Measurements from ENCODE around the gene COL28A1. TPM values are rescaled to one million over a fixed set of nuclear protein-coding genes. Genes with fewer than 3 reads are reported as not detected.
"Not testable (repeated sequence)": the region's sequence is repeated elsewhere in the genome, so short reads cannot be mapped to it uniquely, and the experiment has no call there.

Gene COL28A1
- polyA plus RNA-seq, 4 donors = 9.0 to 13.1 (median 10.7) TPM

DNA sequence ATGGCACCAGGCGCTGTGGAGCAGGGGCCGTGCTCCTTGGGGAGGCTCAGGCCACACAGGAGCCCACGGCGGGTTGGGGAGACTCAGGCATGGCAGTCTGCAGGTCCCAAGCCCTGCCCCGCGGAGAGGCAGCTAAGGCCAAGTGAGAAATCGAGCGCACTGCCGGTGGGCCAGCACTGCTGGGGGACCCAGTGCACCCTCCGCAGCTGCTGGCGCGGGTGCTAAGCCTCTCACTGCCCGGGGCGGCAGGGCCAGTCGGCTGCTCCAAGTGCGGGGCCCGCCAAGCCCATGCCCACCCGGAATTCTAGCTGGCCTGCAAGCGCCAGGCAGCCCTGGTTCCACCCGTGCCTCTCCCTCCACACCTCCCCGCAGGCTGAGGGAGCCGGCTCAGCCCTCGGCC is 57.1 kb downstream of the COL28A1 start:
- no peak for DNase-seq (ENCODE audit: low read depth in 4 of 4, low spot score in 3 of 4)

DNA sequence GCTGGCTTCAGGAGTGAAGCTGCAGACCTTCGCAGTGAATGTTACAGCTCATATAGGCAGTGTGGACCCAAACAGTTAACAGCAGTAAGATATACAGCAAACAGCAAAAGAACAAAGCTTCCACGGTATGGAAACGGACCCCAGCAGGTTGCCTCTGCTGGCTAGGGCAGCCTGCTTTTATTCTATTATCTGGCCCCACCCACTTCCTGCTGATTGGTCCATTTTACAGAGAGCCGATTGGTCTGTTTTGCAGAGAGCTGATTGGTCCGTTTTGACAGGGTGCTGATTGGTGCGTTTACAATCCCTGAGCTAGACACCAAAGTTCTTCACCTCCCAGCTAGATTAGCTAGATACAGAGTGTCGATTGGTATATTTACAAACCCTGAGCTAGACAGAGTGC is 58.0 kb downstream of the COL28A1 start:
- not testable (repeated sequence) for DNase-seq (ENCODE audit: low read depth in 4 of 4, low spot score in 3 of 4)

DNA sequence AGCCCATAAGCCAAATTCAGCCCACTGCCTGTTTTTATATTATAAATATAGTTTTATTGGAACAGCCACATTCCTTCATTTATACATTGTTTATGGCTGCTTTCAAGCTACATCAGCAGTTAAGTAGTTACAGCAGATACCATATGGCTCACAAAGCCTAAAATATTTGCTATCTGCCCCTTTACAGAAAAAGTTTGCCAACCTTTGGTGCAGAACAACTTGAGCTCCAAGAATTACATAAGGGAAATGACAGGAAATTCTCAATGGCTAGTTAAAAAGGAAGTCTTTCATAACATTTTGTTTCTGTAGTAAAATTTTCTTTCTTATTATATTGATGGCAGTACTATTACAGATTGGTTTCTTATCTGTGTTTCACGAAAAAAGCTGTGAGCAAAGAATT is 59.3 kb downstream of the COL28A1 start:
- no peak for DNase-seq (ENCODE audit: low read depth in 4 of 4, low spot score in 3 of 4)

DNA sequence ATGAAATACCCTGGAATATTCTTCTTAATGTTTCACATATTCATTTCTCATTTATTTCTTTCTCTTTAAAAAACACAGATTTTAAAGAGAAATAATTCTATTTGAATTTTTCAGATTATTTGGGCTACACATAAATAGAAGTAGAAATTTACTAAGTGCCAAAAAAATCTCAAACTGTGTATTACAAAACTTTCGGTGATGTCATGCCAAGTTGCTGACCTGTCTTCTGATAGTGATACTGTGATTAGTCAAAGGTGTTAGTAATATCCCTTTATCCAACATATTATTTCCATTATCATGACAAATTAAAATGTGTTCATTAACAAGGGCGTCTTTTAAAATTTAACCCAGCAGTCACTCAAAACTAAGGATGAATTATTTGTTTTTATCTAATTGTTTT is 60.1 kb downstream of the COL28A1 start:
- DNase-seq (ENCODE audit: low read depth in 4 of 4, low spot score in 3 of 4) = no peak

DNA sequence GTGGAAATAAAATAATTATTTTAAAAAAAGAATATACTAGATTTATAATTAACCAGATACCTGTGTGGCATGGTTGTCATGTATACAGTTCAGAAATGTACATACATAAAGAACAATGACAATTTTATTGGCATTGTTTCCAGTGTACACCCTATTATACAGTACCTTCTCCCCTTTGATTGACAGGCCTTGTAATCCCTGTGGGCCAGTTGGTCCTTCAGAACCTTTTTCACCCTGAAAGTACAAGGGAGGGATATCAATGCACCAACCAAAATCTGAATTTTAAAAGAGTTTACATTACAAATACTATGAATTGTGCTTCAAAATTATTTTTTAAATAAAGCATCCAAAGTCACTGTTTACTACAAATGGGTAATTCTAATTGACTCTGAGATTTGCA is 61.2 kb downstream of the COL28A1 start:
- DNase-seq (ENCODE audit: low read depth in 4 of 4, low spot score in 3 of 4) = no peak

DNA sequence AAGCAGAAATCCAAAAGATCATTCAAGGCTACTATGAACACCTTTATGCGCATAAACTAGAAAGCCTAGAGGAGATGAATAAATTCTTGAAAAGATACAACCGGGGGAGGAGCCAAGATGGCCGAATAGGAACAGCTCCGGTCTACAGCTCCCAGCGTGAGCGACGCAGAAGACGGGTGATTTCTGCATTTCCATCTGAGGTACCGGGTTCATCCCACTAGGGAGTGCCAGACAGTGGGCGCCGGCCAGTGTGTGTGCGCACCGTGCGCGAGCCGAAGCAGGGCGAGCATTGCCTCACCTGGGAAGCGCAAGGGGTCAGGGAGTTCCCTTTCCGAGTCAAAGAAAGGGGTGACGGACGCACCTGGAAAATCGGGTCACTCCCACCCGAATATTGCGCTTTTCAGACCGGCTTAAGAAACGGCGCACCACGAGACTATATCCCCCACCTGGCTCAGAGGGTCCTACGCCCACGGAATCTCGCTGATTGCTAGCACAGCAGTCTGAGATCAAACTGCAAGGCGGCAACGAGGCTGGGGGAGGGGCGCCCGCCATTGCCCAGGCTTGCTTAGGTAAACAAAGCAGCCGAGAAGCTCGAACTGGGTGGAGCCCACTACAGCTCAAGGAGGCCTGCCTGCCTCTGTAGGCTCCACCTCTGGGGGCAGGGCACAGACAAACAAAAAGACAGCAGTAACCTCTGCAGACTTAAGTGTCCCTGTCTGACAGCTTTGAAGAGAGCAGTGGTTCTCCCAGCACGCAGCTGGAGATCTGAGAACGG is 70.5 kb downstream of the COL28A1 start:
- DNase-seq (ENCODE audit: low read depth in 4 of 4, low spot score in 3 of 4) = not testable (repeated sequence)

DNA sequence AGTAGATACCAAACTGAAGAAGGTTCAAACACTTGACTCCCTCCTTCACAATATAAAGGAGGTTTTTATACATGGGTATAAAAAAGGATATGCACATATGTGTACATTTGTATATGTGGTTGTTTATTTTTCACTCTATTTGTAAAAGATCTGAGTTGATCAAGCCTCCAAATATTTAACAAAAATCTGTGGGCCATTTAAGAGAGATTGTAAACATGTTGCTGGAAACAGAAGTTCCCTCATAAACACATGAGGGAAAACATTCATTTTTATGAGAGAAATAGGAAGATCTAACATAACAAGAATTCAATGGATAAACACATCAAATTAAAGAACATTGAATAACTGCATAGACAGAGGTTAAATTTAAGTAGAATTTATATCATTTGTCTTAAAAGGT is 81.7 kb downstream of the COL28A1 start:
- DNase-seq (ENCODE audit: low read depth in 4 of 4, low spot score in 3 of 4) = no peak

DNA sequence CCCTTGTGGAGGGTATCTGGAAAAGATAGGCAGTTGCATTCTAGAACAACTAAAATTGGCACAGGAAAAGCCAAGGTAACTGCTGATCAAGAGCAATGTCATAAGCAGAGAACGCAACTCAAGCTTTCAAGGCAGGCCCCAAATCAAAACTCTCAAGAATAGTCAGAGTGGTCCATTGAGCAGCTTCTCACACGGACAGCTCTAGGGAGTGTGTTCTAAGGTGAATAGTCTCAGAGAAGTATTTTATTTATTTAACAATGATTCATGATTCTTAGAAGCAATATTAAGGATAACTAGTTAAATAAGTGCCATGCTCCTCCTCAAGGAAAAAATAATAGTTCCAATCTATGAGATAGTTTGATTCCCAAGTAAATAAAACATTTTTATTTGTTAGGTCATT is 83.0 kb downstream of the COL28A1 start:
- DNase-seq (ENCODE audit: low read depth in 4 of 4, low spot score in 3 of 4) = no peak

DNA sequence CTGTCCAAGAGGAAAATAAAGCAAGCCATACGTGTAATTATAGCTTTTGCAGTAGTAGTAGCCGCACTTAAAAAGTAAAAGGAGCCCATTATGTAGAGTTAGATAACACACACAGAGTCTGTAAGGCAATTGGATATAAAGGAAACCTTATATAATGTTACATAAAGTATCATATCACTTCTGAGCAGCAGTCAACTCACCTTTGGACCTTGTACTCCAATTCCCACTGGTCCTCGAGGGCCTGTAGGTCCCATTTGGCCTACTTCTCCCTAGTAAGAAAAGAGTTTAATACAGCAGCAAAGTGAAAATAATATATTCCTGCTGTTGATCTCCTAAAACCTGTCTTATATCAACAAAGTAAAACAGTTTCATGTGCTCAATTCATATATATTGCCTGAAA is 83.6 kb downstream of the COL28A1 start:
- DNase-seq (ENCODE audit: low read depth in 4 of 4, low spot score in 3 of 4) = no peak

DNA sequence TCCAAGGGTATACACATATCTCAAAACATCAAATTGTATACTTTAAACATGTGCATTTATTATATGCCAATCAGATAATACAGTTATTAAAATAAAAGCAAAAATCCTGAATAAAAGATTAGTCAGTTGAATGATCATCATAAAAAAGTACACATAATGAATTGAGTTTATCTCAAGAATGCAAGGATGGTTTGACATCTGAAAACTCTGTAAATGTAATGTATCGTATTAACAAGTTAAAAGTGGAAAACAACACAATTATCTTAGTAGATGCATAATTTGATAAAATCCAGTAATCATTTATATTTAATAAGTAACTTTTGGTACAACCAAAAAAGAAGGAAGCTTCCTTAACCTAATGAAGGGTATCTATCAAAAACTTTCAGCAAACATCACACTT is 86.6 kb downstream of the COL28A1 start:
- DNase-seq (ENCODE audit: low read depth in 4 of 4, low spot score in 3 of 4) = no peak

DNA sequence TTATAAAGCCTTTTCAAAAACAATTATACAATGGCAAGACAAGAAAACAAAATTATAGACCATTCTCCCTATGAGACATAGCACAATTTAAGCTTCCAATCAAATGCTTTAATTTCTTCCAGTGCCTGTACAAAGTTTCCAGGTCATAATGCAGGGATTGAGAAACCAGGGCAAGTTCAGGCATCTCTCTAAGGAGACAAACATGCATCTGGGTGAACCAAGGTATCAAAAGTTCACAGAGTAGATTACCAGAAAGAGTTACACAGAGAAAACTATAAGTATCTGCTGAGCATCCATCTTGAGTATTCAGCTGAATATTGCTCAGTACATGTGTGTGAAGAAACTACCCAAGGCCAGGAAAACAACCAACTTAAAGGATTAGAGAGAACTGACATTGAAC is 89.1 kb downstream of the COL28A1 start:
- no peak for DNase-seq (ENCODE audit: low read depth in 4 of 4, low spot score in 3 of 4)

DNA sequence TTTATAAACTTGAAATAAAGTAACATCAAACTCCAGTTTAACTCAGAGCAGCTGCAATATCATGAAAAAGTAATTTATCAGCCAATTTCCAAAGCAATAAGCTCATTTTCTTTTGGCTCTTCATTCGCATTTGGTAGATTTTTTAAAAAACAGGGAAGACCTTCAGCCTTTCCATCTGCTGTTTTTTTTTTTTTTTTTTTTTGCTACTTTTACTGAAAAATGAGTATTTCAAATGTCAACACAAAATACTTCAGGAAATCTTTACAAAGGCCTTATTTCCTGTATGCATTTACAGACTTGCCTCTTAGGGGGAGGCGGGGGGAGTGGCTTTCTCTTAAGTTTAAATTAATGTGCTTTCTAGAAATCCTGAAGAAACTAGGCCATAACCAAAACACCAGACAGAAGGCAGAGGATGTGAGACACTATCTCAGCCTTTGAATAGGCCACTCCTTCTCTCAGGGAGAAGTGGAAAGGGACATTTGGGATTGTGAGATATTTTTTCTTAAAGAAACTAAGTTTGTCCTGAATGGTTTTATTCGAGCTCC is 91.8 kb downstream of the COL28A1 start:
- no peak for DNase-seq (ENCODE audit: low read depth in 4 of 4, low spot score in 3 of 4)

DNA sequence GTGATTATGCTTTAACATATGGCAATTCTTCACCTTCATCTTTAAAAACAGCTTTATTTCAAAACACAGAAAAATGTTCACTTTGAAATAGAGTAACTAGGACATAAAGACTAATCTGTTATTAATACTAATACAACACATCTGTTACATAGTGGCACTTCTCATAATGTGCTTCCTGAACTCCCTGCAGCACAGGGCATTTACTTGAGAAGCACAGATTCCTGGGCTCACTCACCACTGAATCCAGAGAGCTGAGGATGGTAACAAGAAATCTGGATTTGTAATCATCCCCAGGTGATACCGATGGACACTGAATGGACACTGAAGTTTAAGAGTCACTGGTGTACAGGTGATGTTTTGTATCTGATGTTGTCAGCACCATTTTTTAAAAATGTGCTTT is 96.1 kb downstream of the COL28A1 start:
- no peak for DNase-seq (ENCODE audit: low read depth in 4 of 4, low spot score in 3 of 4)

DNA sequence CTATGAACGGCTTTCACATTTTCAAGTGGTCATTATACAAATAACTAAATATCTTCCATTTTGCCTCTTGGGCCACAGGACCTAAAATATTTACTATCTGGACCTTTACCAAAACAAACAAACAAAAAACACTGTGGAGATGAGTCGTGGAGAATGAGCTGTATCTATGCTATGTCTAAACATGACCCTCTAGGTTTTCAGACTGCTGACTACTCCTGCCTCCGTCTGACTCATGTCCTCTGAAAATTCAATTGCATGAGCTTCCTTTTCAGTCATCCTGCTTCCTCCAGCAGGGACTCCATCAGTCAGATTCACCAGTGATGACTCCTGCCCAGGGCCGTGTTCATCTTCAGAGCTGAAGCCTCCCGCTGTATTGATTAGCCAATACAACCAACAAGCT is 96.8 kb downstream of the COL28A1 start:
- DNase-seq (ENCODE audit: low read depth in 4 of 4, low spot score in 3 of 4) = no peak

DNA sequence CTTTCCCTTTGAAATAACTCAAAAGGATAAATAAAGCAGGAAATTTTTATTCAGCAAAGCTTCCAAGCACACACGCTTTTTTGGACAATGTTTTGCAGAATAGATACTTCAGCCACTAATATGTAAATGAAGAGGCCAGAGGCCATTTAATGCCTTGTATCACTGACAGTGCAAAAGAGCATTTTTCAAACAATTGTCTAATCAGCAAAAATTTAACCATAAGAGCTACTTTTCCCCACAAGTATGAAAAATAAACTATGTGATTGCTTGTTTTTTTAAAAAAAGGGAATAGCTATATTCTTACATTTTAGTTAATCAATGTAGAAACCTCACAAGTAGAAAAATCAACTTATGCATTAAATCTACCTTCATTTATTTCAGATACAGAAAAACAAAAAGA is 99.7 kb downstream of the COL28A1 start:
- DNase-seq (ENCODE audit: low read depth in 4 of 4, low spot score in 3 of 4) = no peak

DNA sequence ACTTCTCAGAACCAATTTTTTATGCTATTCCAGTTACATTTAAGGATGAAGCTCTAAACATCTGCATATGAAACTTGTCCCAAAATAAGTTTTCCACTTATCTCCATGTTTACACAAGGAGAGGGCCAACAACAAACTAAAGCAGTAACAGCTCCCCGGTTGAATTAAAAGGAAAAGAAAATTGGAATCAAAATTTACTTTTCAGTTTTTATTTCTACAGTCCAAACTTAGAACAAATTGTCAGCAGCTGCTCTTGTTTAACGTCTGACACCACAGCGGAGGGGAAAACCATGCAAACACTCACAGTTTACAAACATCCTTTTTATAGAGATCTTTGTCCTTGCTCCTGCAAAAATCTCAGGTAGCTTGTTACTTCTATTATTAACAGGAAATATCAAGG is 101.3 kb downstream of the COL28A1 start:
- DNase-seq (ENCODE audit: low read depth in 4 of 4, low spot score in 3 of 4) = no peak

DNA sequence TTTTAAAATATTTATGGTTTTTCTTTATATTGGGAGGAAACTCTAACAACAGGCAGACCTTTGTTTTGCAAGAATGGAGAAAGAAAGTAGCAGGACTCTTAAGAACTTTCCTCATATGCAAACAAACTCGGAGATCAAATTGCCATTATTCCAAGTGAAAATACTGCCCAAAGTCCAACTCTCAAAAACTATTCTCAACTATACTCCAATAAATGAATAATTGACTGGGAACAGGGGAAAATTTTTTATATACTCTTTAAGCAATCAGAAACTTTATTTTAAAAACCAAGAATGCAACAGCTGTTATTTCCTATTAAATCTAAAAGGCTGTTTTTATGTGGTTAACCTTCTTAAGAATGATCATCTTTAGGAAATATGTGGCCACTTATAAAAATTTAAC is 101.9 kb downstream of the COL28A1 start:
- no peak for DNase-seq (ENCODE audit: low read depth in 4 of 4, low spot score in 3 of 4)

DNA sequence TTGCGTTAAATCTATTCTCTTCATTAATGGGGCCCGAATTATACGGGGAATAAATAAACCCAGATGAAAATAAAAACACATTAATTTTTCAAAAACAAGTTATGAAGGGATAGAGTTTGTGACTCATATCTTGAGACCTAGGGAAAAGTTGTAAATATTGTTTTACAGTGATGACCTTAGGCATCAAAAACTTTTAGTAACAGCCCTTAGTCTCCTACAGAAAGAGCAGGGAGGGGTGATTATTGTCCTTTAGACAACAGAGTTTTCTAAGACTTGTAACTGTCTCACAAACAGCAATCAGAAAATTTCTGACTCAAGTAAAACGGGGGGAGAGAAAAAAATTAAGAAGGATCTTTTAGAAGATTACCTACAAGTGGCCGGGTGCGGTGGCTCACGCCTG is 102.7 kb downstream of the COL28A1 start:
- DNase-seq (ENCODE audit: low read depth in 4 of 4, low spot score in 3 of 4) = no peak

DNA sequence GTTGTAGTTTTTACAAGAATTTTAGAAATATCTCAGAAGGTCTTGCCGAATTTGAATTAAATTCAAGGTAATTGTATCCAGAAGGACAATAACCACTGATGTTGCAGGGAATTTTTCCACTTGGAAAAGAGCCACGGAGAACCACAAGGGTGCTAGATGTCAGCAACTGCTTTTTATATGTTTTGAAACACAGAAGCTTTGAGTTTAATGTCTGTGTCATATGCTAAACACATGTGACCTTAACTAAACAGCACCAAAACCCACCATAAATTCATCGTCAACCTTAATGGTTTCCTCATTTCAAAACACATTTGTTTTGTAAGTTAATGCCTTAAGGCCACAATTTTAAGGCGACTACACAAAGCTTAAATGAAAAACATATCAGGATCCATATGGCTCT is 106.9 kb downstream of the COL28A1 start:
- DNase-seq (ENCODE audit: low read depth in 4 of 4, low spot score in 3 of 4) = no peak

DNA sequence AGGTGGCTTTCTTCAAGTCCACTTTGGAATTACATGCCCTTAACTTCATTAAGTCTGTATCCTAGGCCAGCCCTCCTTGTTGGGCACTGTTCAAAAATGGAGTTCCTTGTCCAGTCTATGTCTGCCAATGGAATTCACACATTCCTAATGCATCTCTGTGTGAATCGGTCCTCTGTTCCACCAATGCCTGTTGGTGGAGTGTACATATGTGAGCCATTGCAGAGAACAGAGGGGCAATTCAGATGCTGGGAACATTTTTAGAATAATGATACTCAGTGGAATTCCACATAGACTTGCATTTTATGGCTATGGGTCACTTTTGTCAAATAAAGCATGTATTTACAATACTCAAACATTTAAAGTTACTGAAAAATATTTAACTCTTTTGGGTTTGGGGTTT is 108.3 kb downstream of the COL28A1 start:
- DNase-seq (ENCODE audit: low read depth in 4 of 4, low spot score in 3 of 4) = no peak

DNA sequence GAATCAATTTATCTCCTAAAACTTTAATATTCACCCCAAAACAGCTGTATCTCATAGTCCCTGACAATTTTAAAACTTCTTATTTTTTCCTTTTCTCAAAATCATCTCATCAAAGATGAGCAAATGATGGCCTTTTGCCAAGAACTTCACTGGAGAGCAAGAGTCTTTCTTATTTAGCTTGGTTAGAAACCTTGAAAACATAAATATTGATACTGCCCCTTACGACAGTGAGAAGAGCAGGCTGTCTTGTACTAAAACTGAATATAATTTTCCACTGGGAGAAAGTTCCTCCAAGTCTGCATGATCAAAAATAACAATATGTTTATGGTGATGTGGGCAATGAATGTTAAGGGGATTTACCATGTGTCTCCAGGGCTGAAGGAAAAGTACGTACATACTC is 109.0 kb downstream of the COL28A1 start:
- no peak for DNase-seq (ENCODE audit: low read depth in 4 of 4, low spot score in 3 of 4)

DNA sequence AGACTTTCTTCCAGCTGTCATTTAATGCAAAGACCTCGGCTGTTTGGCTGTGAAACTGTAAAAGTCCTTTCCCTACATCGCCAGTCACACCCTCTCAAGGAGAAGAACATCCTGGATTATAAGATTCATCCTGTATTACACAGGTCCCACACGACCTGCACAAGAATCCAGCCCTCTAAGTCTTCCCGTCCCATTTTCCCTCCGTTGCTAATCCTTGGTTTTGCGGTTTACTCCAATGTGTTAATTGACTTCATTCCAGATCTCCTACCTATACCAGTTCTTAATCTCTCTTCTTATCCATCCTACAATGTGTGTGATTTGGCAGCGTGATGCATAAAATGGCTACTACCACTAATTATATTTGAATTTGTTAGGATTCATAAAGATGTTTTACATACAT is 110.4 kb downstream of the COL28A1 start:
- DNase-seq (ENCODE audit: low read depth in 4 of 4, low spot score in 3 of 4) = no peak
